HG03432 (cell line): ENCODE data around the gene IRF9.

Experiments used
- ATAC-seq: cut with Tn5 transposase; IDR thresholded peaks from one replicate; pipeline ENCODE4 v1.9.1; 2021; ENCODE audit warnings: mild to moderate bottlenecking, moderate library complexity; ENCODE audit not compliant: unreplicated experiment

The IRF9 gene

GRCh38 chr14:24213866-24214662 is 53.0 kb downstream of the IRF9 start:
- no peak for ATAC-seq

- peak; percentile 70 for ATAC-seq
Observed at GRCh38 chr14:24215495-24216344, 54.7 kb downstream of the IRF9 start, which contains the start of gene MDP1. TSS of gene MDP1 (minus strand) at chr14:24216066. CDS start at chr14:24215955, 111 bp downstream.
